ENCODE measurements around the gene ELP5. TPM values are rescaled to one million over a fixed set of nuclear protein-coding genes. Genes with fewer than 3 reads are reported as not detected.

ELP5 gene
- total RNA-seq, 1 donor from 2014 or later, result 38.2 TPM

- no peak for DNase-seq (ENCODE audit: low read depth, low spot score)
Measured at GRCh38 chr17:7218758-7219157, 33.3 kb upstream of the ELP5 start.

GRCh38 chr17:7219229-7219811 is 32.7 kb upstream of the ELP5 start:
- DNase-seq (ENCODE audit: low read depth, low spot score), result no peak

- no peak for DNase-seq (ENCODE audit: low read depth, low spot score)
Measured at GRCh38 chr17:7219812-7220592, 32.0 kb upstream of the ELP5 start, which contains the start of the genes ACADVL and DLG4. ACADVL (plus strand) TSS chr17:7219938; CDS start chr17:7219985, 47 bp downstream. DLG4 (minus strand) TSS chr17:7219836.

- no peak for DNase-seq (ENCODE audit: low read depth, low spot score)
Measured at GRCh38 chr17:7220593-7221277, 31.3 kb upstream of the ELP5 start.

GRCh38 chr17:7221278-7222092 is 30.5 kb upstream of the ELP5 start:
- DNase-seq (ENCODE audit: low read depth, low spot score), result no peak

GRCh38 chr17:7222093-7222971 is 29.7 kb upstream of the ELP5 start:
- DNase-seq (ENCODE audit: low read depth, low spot score), result no peak

- no peak for DNase-seq (ENCODE audit: low read depth, low spot score)
Measured at GRCh38 chr17:7222972-7223292, 29.1 kb upstream of the ELP5 start.

GRCh38 chr17:7223375-7223774 is 28.6 kb upstream of the ELP5 start:
- DNase-seq (ENCODE audit: low read depth, low spot score), result no peak

GRCh38 chr17:7224110-7224509 is 27.9 kb upstream of the ELP5 start:
- no peak for DNase-seq (ENCODE audit: low read depth, low spot score)

GRCh38 chr17:7224661-7225111 is 27.3 kb upstream of the ELP5 start:
- no peak for DNase-seq (ENCODE audit: low read depth, low spot score)

- no peak for DNase-seq (ENCODE audit: low read depth, low spot score)
Measured at GRCh38 chr17:7225711-7226331, 26.2 kb upstream of the ELP5 start.

- no peak for DNase-seq (ENCODE audit: low read depth, low spot score)
Measured at GRCh38 chr17:7226721-7227710, 25.0 kb upstream of the ELP5 start.

GRCh38 chr17:7228920-7229319 is 23.1 kb upstream of the ELP5 start:
- DNase-seq (ENCODE audit: low read depth, low spot score), result no peak

- DNase-seq (ENCODE audit: low read depth, low spot score), result no peak
Measured at GRCh38 chr17:7229504-7229903, 22.5 kb upstream of the ELP5 start.

GRCh38 chr17:7232114-7232513 is 19.9 kb upstream of the ELP5 start:
- DNase-seq (ENCODE audit: low read depth, low spot score), result no peak

- no peak for DNase-seq (ENCODE audit: low read depth, low spot score)
Measured at GRCh38 chr17:7233701-7234082, 18.3 kb upstream of the ELP5 start.

GRCh38 chr17:7234083-7234951 is 17.7 kb upstream of the ELP5 start, which contains the start of gene DVL2:
DVL2 (minus strand) TSS chr17:7234517; CDS start chr17:7234262, 255 bp downstream.
- peak; percentile 82 for DNase-seq (ENCODE audit: low read depth, low spot score)

All from pulmonary artery endothelial cell (primary cell).